ENCODE measurements around the gene PLXNA4.

PLXNA4 gene, protein sequence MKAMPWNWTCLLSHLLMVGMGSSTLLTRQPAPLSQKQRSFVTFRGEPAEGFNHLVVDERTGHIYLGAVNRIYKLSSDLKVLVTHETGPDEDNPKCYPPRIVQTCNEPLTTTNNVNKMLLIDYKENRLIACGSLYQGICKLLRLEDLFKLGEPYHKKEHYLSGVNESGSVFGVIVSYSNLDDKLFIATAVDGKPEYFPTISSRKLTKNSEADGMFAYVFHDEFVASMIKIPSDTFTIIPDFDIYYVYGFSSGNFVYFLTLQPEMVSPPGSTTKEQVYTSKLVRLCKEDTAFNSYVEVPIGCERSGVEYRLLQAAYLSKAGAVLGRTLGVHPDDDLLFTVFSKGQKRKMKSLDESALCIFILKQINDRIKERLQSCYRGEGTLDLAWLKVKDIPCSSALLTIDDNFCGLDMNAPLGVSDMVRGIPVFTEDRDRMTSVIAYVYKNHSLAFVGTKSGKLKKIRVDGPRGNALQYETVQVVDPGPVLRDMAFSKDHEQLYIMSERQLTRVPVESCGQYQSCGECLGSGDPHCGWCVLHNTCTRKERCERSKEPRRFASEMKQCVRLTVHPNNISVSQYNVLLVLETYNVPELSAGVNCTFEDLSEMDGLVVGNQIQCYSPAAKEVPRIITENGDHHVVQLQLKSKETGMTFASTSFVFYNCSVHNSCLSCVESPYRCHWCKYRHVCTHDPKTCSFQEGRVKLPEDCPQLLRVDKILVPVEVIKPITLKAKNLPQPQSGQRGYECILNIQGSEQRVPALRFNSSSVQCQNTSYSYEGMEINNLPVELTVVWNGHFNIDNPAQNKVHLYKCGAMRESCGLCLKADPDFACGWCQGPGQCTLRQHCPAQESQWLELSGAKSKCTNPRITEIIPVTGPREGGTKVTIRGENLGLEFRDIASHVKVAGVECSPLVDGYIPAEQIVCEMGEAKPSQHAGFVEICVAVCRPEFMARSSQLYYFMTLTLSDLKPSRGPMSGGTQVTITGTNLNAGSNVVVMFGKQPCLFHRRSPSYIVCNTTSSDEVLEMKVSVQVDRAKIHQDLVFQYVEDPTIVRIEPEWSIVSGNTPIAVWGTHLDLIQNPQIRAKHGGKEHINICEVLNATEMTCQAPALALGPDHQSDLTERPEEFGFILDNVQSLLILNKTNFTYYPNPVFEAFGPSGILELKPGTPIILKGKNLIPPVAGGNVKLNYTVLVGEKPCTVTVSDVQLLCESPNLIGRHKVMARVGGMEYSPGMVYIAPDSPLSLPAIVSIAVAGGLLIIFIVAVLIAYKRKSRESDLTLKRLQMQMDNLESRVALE (N-terminal part only)

DNA sequence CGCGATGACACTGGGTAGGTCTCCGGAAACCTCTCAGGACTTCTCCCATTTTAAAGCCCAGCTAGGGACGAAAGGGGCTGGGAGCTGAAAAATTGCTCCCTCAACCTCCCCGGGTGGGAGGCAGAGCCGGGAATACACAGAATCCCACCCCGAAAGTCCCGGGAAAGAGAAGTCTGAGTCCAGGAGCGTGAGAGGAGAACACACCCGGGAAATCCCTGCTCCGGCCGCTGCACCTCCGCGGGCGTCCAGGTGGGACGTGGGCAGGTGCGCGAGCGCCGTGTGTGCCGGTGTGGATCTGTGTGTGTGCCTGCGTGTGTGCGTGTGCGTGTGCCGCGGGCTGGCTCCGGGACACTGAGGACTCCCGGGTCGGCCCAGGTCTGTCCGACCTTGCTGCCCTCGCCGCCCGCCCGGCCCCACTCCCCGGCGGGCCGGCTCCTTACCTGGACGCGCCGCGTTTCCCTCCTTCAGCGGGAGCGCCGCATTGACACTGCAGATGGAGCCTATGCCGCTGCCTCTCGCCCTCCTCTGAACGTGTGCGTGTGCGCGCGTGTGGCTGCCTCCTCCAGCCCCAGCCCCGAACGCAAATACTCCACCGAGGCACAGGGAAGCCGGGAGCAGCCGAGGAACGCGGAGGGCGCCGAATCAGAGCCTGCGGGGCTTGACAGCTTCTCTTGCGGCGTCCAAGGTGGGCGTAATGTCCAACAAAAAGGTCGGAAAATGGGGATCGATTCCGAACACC is at the start of gene PLXNA4:
Gene PLXNA4, minus strand, starts transcription at position 489 of the 739 bp plus-strand sequence. CDS start 67,777 bp downstream, outside the sequence.
- TF ChIP-seq, protein P1, sequence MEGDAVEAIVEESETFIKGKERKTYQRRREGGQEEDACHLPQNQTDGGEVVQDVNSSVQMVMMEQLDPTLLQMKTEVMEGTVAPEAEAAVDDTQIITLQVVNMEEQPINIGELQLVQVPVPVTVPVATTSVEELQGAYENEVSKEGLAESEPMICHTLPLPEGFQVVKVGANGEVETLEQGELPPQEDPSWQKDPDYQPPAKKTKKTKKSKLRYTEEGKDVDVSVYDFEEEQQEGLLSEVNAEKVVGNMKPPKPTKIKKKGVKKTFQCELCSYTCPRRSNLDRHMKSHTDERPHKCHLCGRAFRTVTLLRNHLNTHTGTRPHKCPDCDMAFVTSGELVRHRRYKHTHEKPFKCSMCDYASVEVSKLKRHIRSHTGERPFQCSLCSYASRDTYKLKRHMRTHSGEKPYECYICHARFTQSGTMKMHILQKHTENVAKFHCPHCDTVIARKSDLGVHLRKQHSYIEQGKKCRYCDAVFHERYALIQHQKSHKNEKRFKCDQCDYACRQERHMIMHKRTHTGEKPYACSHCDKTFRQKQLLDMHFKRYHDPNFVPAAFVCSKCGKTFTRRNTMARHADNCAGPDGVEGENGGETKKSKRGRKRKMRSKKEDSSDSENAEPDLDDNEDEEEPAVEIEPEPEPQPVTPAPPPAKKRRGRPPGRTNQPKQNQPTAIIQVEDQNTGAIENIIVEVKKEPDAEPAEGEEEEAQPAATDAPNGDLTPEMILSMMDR (IDR thresholded peaks at IDR 0.05), result no peak

DNA sequence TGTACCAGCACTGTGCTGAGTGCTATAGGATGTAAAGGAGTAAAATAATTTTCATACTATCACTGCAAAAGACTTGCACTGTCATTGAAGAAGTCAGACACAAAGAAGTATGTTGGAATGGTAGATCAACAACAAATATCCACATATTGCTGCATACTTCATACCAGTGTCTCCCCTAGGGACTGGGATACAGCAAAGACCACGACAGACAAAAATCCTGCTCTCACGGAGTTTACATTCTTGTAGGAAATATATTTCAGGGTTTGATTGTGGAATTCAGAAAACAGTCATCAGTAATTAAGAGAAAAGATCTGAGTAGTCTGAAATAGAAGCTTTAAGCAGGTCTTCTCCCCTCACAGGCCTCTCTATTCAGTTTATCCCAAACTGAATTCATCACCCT is 49.4 kb upstream of the PLXNA4 start:
- TF ChIP-seq, protein P1 (IDR thresholded peaks at IDR 0.05), result no peak

DNA sequence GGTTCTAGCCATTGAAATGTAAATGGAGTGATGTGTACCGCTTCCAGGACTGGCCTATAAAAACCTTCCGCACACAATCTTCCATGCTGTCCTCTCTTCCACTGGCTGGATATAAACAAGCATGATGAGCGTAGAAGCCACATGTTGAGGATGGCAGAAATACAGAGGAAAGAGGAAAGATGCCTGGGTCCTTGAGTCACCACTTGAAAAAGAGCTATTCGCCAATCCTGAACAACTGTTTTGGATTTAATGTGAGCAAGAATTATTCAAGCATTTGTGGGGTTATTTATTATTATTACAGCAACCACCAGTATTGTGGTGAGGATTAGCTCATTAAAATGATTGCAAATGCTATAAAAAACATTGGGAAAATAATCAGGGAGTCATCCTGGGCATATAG is 45.8 kb upstream of the PLXNA4 start:
- TF ChIP-seq, protein P1 (IDR thresholded peaks at IDR 0.05), result no peak

DNA sequence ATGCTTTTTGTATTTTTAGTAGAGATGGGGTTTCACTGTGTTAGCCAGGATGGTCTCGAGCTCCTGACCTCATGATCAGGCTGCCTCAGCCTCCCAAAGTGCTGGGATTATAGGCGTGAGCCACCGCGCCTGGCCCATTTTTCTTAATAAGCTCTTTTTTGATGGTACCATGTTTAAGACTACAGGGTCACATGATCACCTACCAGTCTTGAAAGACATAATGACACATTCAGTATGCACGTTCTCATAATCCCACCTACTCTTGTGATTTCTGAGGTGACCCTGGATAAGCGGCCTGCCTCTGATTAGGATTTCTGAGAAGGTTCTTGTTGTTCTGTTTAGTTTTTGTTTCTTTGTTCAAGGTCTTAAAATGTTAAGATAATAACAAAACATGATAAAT is 43.7 kb upstream of the PLXNA4 start:
- TF ChIP-seq, protein P1 (IDR thresholded peaks at IDR 0.05), result no peak

DNA sequence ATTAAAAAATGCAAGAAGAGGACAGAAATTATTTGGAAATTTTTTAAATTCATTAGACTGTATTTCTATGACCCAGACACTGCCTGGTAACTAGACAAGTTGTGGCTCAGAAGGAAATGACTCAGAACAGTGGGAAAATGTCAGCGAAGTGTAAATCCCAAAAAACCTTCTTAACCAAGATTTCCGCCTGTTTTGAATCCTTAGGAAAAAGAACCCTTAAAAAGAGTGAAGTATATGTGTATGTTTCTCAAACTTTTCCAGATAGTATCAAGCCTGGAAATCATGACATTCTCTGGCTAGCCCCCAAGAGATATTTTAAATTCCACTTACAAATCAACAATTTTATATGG is 42.7 kb upstream of the PLXNA4 start:
- TF ChIP-seq, protein P1 (IDR thresholded peaks at IDR 0.05), result no peak

DNA sequence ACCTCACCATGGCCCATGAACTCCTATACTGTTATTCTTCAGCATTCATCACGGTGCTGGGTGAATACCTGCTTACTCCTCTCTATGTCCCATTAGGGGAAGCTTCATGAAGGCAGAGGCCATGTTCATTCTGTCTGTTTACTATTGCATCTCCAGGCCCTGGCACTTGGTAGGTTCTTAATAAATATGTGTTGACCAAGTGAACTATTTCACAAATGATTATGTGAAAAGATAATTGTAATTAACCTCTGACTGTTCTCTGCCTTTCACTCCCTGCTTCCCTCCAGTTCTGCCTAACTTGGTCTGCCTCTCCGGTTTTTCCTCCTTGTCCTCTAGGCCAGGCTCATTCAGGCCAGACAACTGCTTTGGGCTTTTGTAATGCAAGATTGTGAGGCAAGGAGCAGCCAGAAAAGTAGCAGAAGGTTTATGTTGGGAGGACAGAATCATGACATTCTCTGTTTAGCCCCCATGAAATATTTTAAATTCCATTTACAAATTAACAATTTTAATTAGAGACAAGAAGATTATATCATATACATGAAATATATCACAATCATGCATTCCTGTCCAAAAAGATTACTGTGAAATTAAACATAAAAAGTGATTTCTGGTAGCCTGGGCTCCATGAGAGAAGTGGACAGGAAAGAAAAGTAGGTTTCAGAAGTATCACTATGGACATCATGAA is 42.1 kb upstream of the PLXNA4 start:
- TF ChIP-seq, protein P1 (IDR thresholded peaks at IDR 0.05), result no peak

Measured in LNCAP (cell line).